Stimulated activated naive CD8-positive, alpha-beta T cell treated with anti-CD3 and anti-CD28 coated beads, Interleukin-15, Interleukin-2, amounts not matched to agents 100 ng/mL and 50 ng/mL, for 24 hours (primary cell): Measurements from ENCODE around the gene NUDT17.
"Not testable (repeated sequence)": the region's sequence is repeated elsewhere in the genome, so short reads cannot be mapped to it uniquely, and the experiment has no call there.

Experiments
- H3K27ac Mint-ChIP-seq: one replicate; pipeline ENCODE4 v1.8.0; 2021; ENCODE audit warnings: mild to moderate bottlenecking, mixed read lengths
- H3K27me3 Mint-ChIP-seq: one replicate; pipeline ENCODE4 v1.8.0; 2021; ENCODE audit warnings: mixed read lengths
- H3K36me3 Mint-ChIP-seq: one replicate; pipeline ENCODE4 v1.8.0; 2021; ENCODE audit warnings: low read depth, mixed read lengths
- H3K4me1 Mint-ChIP-seq: one replicate; pipeline ENCODE4 v1.8.0; 2021; ENCODE audit warnings: low read depth, mixed read lengths
- H3K4me3 Mint-ChIP-seq: one replicate; pipeline ENCODE4 v1.8.0; 2021; ENCODE audit warnings: mild to moderate bottlenecking, mixed read lengths
- H3K9me3 Mint-ChIP-seq: one replicate; pipeline ENCODE4 v1.8.0; 2021; ENCODE audit warnings: mixed read lengths

Gene NUDT17, protein sequence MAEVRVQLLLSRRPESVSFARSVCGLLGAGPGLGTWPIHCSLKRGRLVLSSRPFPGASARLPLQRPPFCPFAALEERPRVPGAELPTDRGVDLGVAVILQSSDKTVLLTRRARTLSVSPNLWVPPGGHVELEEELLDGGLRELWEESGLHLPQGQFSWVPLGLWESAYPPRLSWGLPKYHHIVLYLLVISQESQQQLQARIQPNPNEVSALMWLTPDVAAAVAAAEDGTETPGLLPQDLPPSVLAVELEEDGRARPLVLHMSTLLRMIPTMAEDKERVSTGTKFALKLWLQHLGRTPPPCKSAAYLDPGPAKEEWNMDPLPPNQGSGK

DNA sequence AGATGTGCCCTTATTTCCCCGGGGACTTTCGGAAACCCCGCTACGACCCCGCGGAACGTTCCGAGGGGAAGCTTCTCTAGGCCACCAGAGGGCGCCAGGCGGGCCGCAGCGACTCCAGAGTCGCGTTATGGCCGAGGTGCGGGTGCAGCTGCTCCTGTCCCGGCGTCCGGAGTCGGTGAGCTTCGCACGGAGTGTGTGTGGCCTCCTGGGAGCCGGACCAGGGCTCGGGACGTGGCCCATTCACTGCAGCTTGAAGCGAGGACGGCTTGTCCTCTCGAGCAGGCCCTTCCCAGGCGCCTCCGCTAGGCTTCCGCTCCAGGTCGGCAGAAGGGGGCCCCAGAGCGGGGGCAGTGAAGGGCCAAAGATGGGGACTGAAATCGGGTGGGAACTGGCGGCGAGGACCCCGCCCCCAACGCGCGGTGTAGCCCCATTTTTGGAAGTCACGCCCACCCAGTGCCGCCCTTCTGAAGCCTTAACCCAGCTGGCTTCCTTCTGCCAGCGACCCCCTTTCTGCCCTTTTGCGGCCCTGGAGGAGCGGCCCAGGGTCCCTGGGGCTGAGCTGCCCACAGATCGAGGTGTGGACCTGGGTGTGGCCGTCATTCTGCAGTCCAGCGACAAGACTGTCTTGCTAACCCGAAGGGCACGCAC is at the start of gene NUDT17:
Gene NUDT17, plus strand, starts transcription at position 117 of the 648 bp plus-strand sequence. Its CDS starts 11 bp downstream, at position 128.
- Mint-ChIP-seq H3K27me3 (no peaks in the 10 kb centered on the region), H3K27ac (peak within 1 kb of the TSS; percentile 76), H3K4me3 (no peak within 1 kb of the TSS), H3K4me1 (peaks cover 6% of the 10 kb centered on the region), H3K36me3 (peaks cover 25% of the 10 kb centered on the region), H3K9me3 (no peaks in the 10 kb centered on the region)

DNA sequence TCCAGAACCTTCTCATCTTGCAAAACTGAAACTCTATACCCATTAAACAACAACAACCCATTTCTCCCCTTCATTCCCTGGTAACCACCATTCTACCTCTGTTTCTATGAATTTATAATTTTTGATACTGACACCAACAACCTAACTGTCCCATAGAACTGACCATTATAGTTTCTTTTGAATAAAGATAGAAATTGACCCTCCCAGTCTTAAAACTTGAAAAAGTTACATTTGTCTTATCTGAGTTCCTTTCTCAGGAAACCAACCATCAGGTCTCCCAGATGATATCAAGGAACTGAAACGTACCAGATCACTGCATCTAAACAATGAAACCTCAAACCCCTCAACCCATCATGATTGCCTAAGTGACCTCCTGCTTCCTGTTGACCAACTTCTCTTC is 48.7 kb upstream of the NUDT17 start:
- Mint-ChIP-seq H3K9me3 (peaks cover 13% of the 10 kb centered on the region), H3K36me3 (peaks cover 63% of the 10 kb centered on the region)

DNA sequence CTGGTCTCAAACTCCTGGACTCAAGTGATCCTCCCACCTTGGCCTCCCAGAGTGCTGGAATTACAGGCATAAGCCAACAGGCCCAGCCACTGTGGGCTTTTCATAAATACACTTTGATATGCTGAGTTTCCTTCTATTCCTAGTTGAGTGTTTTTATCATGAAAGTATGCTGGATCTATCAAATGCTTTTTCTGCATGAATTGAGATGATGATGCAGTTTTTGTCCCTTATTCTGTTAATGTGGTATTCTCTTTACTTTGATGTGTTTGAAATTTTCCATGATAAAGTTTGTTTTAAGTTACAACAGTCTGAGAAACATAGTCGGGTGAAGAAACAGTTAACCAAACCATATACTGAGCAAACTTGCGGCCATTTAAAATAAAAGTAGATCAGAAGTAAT is 45.6 kb upstream of the NUDT17 start:
- peaks cover 13% of the 10 kb centered on the region for H3K9me3 Mint-ChIP-seq
- H3K36me3 Mint-ChIP-seq = peaks cover 48% of the 10 kb centered on the region
- H3K4me3 Mint-ChIP-seq = no peak overlapping the region
- H3K27ac Mint-ChIP-seq = no peak overlapping the region
- H3K4me1 Mint-ChIP-seq = peaks cover 37% of the 10 kb centered on the region
- no peaks in the 10 kb centered on the region for H3K27me3 Mint-ChIP-seq

More for the DNA sequence above, 48.7 kb upstream of the NUDT17 start:
- H3K4me1 Mint-ChIP-seq = peaks cover 27% of the 10 kb centered on the region
- no peak overlapping the region for H3K27ac Mint-ChIP-seq
- no peaks in the 10 kb centered on the region for H3K27me3 Mint-ChIP-seq
- no peak overlapping the region for H3K4me3 Mint-ChIP-seq

DNA sequence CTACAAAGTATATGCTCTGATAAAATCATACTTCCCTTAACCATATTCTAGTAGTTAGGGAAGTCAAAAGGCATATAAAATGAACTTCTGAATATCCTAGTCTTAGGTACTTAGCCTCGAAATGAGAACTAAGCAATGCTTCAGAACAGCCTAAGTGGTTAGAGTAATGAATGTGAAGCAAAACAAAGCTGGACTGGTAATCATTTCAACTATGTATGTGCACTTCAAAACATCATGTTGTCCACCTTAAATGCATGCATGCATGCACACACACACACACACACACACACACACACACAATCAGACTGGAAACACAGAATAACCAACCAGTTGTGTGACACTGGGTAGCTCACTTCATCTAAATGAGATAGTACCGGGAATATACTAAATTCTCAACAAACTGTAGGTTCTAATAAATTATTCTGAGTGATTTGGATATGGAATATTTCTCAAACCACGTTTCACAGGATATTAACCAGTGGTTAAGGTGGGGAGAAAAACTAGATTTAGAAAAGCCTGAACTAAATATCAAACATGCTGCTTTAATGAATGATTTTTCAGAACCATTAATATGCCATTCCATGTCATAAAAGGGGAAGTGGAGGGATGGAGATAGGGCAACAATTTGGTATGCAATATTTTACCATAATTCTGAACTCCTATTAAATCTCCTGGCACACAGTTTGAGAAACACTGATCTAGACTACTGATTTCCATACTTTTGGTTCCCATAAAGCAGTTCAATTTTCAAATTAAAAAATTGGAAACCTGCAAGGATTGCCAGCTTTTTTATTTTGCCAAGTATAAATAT is 41.0 kb upstream of the NUDT17 start:
- H3K9me3 Mint-ChIP-seq = no peaks in the 10 kb centered on the region
- H3K27ac Mint-ChIP-seq = no peak overlapping the region
- H3K27me3 Mint-ChIP-seq = no peaks in the 10 kb centered on the region
- H3K4me1 Mint-ChIP-seq = peaks cover 49% of the 10 kb centered on the region
- H3K36me3 Mint-ChIP-seq = peaks cover 12% of the 10 kb centered on the region
- H3K4me3 Mint-ChIP-seq = no peak overlapping the region

DNA sequence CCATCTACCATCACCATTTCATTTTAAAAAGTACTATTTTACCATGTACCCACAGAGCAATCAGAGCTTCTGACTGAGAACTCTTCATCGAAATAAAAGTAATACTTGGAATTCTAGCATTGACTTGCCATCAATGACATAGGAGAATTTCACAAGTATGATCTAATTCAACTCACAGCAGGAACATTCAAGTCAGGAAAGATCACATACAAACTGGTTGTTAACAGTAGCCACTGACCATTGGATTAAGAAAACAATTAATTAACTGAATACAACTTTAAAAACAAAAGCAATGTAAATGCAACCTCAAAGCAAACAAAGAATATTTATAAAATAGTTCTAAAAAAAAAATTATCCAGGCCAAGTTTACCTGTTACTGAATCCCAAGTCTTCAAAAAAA is 40.4 kb upstream of the NUDT17 start:
- H3K4me3 Mint-ChIP-seq = no peak overlapping the region
- H3K36me3 Mint-ChIP-seq = peaks cover 6% of the 10 kb centered on the region
- H3K27me3 Mint-ChIP-seq = no peaks in the 10 kb centered on the region
- no peak overlapping the region for H3K27ac Mint-ChIP-seq
- peaks cover 44% of the 10 kb centered on the region for H3K4me1 Mint-ChIP-seq
- no peaks in the 10 kb centered on the region for H3K9me3 Mint-ChIP-seq

DNA sequence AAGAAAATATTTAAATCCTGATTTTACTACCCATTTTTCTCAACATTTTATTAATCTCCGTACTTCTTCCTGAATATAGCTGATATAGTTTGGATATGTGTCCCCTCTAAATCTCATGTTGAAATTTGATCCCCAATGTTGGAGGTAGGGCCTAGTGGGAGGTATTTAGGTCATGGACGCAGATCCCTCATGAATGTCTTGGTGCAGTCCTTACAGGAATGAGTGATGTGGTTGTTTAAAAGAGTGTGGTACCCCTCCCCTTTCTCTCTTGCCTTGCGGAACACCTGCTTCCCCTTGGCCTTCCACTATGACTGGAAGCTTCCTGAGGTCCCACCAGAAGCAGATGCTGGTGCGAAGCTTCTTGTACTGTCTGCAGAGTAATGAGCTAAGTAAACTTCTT is 39.0 kb upstream of the NUDT17 start:
- Mint-ChIP-seq H3K27me3 (no peaks in the 10 kb centered on the region), H3K27ac (no peak overlapping the region), H3K9me3 (no peaks in the 10 kb centered on the region), H3K4me1 (peaks cover 36% of the 10 kb centered on the region), H3K4me3 (no peak overlapping the region), H3K36me3 (peaks cover 6% of the 10 kb centered on the region)

DNA sequence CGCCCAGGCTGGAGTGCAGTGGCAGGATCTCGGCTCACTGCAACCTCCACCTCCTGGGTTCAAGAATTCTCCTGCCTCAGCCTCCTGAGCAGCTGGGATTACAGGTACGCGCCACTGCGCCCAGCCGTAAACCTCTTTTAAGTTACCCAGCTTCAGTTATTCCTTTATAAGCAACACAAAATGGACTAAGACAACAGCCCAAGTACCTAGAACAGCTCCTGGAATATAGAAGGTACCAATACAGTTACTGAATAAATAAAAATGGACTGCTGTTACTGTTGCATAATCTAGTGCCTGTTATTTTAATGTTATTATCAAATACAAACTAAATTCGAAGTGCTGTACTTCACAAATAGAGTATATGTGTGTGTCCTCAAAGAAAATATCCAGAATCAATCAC is 38.6 kb upstream of the NUDT17 start:
- H3K36me3 Mint-ChIP-seq = peaks cover 6% of the 10 kb centered on the region
- peaks cover 33% of the 10 kb centered on the region for H3K4me1 Mint-ChIP-seq
- H3K27me3 Mint-ChIP-seq = no peaks in the 10 kb centered on the region
- H3K9me3 Mint-ChIP-seq = no peaks in the 10 kb centered on the region
- H3K27ac Mint-ChIP-seq = no peak overlapping the region
- no peak overlapping the region for H3K4me3 Mint-ChIP-seq

DNA sequence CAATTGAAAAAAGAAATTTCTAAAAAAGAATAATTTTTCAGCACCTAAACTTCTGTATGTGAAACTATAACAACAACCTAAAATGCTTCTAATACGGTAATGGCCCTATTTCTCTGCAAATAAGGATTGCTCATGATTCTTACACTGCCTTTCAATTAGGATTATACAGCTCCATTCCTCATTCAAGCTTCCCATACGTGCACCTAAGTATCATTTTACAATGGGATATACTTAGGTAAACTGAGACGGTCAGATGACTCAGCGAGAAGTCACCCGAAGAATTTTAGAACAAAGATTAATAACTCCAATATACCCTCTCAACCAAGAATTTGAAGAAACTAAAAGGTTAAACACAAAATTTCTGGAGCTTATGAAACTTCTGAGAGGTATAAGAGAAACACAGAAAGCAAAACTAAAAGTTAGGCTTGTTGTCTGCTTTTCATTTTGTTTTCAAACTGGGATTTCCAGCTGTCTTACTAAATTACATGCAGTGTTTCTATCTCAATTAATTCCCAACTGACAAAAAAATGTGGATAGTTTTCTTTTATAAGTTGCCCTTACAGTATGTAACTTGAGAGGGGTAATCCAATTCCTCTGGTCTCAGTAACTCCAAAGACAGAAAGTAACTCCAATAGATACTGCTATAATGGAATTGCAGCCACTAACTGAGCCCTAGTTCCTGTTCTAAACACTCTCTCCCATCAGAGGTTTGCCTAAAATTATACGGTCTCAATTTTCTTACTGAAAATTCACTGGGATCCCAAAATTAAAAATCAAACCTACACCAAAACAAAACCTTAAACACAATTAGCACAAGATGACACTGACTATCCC is 32.2 kb upstream of the NUDT17 start:
- H3K27me3 Mint-ChIP-seq, H3K4me1 Mint-ChIP-seq, H3K27ac Mint-ChIP-seq: not testable (repeated sequence)

DNA sequence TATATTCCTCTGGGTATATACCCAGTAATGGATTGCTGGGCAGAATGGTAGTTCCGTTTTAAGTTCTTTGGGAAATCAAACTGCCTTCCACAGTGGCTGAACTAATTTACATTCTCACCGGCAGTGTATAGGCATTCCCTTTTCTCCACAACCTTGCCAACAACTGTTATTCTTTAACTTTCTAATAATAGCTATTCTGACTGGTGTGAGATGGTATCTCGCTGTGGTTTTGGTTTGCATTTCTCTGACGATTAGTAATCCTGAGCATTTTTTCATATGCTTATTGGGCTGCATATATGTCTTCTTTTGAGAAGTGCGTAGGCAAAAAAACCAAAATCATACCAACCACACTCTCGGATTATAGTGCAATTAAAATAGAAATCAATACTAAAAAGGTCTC is 27.3 kb upstream of the NUDT17 start:
- not testable (repeated sequence) for H3K4me3 Mint-ChIP-seq, H3K36me3 Mint-ChIP-seq, H3K27me3 Mint-ChIP-seq, H3K9me3 Mint-ChIP-seq, H3K27ac Mint-ChIP-seq
- peaks cover 23% of the 10 kb centered on the region for H3K4me1 Mint-ChIP-seq

More for the DNA sequence above, 32.2 kb upstream of the NUDT17 start:
- not testable (repeated sequence) for H3K4me3 Mint-ChIP-seq, H3K36me3 Mint-ChIP-seq, H3K9me3 Mint-ChIP-seq

DNA sequence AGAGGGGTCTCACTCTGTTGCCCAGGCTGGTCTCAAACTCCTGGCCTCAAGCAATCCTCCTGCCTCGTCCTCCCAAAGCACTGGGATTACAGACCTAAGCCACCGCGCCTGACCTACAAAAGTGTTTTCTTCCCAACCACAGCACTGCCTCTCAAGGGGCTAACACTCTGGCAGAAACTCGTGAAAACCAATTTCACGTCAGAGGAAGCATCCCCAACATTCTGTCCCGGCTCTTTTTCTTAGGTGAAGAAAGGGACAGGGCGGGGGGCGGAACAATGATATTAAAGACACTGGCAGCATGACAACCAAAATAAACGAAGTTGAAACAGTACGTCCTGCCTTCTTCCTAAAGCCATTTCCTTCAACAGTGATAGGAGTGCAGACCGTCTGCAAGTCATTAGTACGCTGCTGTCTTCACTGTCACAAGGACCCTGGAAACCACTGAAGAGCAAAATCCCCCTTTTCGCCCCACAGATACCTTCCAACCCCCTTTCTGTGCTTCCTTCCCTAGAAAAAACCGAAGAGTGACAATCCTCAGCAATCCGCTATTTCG is 22.6 kb upstream of the NUDT17 start:
- H3K9me3 Mint-ChIP-seq, H3K4me3 Mint-ChIP-seq: not testable (repeated sequence)

DNA sequence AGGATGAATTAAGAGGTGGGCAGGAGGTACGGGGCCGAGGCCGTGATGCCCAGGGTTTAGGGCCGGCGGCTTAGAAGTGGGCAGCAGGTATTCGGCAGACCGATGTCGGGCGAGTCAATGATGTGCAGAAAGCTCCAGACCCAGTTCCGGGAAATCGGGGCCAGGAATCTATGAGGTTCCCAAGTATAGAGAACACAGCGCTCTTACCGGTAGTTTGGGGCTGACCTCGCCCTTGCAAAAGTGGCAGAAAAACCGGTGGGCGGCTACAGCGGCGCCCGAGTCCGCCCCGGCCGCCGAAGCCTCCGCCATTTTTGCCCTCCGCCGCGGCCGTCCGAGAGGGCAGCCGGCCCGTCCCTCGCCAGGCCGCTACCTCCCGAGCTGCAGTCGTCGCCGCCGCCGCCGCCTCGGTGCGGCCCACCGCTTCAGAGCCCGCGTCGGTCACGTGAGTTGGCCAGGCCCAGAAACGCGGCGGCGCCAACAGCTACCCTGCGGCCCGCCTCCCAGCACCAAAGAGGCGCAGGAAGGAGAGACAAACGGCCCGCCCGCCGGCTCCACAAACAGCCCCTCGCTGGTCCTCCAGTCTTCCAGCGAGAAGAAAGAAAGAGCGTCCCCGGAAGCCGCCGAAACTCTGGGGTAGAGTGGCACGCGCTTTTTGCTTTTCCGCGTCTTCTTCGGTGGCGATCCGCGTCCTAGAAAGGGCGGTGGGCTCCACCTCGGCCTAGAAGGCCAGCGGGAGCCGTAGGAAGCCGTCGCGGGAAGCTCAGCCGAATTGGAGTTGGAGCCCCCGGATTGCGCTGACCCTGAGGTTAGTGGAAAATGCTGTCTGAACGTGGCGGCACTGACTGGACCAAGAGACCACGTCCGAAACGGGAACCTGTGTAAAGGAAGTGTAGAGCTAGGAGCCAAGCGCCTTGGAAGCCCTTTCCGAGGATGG is 21.6 kb upstream of the NUDT17 start, which contains the start of the genes POLR3C and RNF115:
Gene POLR3C, plus strand, starts transcription at position 636 of the 934 bp plus-strand sequence. CDS start 1,577 bp downstream, outside the sequence.
Gene RNF115, minus strand, starts transcription at position 531 of the 934 bp plus-strand sequence. Its CDS starts 222 bp downstream, at position 309.
- Mint-ChIP-seq H3K27ac (peak within 1 kb of the TSS; percentile 98), H3K27me3 (no peaks in the 10 kb centered on the region), H3K36me3 (peaks cover 35% of the 10 kb centered on the region), H3K4me1 (peaks cover 51% of the 10 kb centered on the region), H3K9me3 (no peaks in the 10 kb centered on the region), H3K4me3 (peak within 1 kb of the TSS; percentile 98)

More for the DNA sequence above, 22.6 kb upstream of the NUDT17 start:
- not testable (repeated sequence) for H3K27me3 Mint-ChIP-seq, H3K27ac Mint-ChIP-seq
- H3K36me3 Mint-ChIP-seq = peaks cover 25% of the 10 kb centered on the region
- H3K4me1 Mint-ChIP-seq = peaks cover 41% of the 10 kb centered on the region

DNA sequence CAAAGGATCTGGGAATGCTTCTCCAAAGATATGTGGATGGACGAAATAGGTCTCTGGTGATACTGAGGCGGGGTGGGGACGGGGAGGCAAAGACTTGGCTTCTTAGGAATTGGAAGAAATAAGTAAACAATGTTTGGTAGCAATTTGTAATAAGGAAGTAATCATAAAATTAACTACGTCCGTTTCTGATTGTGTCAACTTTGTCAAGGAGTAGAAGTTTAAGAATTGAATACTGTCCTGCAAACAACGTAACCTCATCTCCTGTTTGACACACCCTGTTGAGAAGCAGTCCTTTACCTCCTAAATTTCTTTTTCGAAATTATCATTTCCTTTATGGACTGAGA is 21.0 kb upstream of the NUDT17 start:
- H3K9me3 Mint-ChIP-seq = no peaks in the 10 kb centered on the region
- peak overlapping the region; percentile 98 for H3K4me3 Mint-ChIP-seq
- peak overlapping the region; percentile 98 for H3K27ac Mint-ChIP-seq
- H3K36me3 Mint-ChIP-seq = peaks cover 42% of the 10 kb centered on the region
- peaks cover 54% of the 10 kb centered on the region for H3K4me1 Mint-ChIP-seq
- H3K27me3 Mint-ChIP-seq = no peaks in the 10 kb centered on the region

DNA sequence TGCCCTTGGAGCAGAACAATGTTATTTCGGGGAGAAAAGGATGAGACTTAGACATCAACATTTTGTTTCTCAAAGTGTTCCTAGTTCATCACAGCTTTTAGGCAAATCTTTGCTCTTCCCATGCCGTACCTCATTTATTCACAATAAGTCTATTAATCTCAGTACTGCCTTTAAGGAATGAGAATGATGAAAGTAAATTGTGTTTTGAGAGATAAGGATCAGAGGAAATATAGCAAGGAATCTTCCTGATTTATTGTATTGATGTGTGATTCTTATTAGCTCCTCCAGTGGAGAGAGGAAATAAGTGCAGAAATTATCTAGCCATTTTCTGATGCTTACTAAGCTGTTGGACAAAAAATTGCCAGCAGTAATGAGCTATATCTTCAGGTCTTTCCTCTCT is 19.4 kb upstream of the NUDT17 start:
- no peaks in the 10 kb centered on the region for H3K9me3 Mint-ChIP-seq
- H3K4me1 Mint-ChIP-seq = peaks cover 54% of the 10 kb centered on the region
- H3K27ac Mint-ChIP-seq = peak overlapping the region; percentile 98
- H3K36me3 Mint-ChIP-seq = peaks cover 54% of the 10 kb centered on the region
- H3K27me3 Mint-ChIP-seq = no peaks in the 10 kb centered on the region
- peak overlapping the region; percentile 98 for H3K4me3 Mint-ChIP-seq
